Caco-2 (cell line): ENCODE results near the gene FANCC. TPM values are rescaled to one million over a fixed set of nuclear protein-coding genes. Genes with fewer than 3 reads are reported as not detected.

ENCODE experiments used
- BruUV-seq: library from RNA; stranded (reverse); fragments of 400-500 nt; replicated peaks from 2 replicates; lab custom pipeline; 2021; lab: Mats Ljungman, UMichigan
- CTCF ChIA-PET: fragments of 300-600 bp; sonication (Branson Sonifier 250); formaldehyde crosslinking; loops from one replicate; lab custom pipeline; 2022; ENCODE audit warnings: antibody characterized with exemption; lab: Charles Lee
- POLR2A ChIA-PET: fragments of 300-600 bp; sonication (Branson Sonifier 250); formaldehyde crosslinking; loops from one replicate; lab custom pipeline; 2022; ENCODE audit warnings: antibody characterized with exemption; lab: Charles Lee
- DNase-seq, 2 experiments: peaks; one replicate each; pipeline versions ENCODE4 v3.0.0 to v3.0.0-alpha.2; 2020 to 2022
- H3K27me3 ChIP-seq: replicated peaks from 2 replicates; pipeline ENCODE4 v1.6.0; 2011; ENCODE audit warnings: low read length; ENCODE audit not compliant: control insufficient read depth, insufficient read depth
- H3K36me3 ChIP-seq: 2 replicates; pipeline ENCODE4 v1.5.1; 2011; ENCODE audit warnings: low read length; ENCODE audit not compliant: control insufficient read depth, insufficient read depth
- H3K4me1 ChIP-seq: fragments of 250-450 bp; sonication (Bioruptor Pico); 2 replicates; pipeline ENCODE4 v1.5.1; 2020; ENCODE audit warnings: mild to moderate bottlenecking
- H3K4me3 ChIP-seq: 2 replicates; pipeline ENCODE4 v1.5.1; 2011; ENCODE audit warnings: low read depth, mild to moderate bottlenecking, control low read depth, low read length
- H3K9me3 ChIP-seq: fragments of 250-450 bp; sonication (Bioruptor Pico); 2 replicates; pipeline ENCODE4 v1.5.1; 2020; ENCODE audit warnings: mild to moderate bottlenecking, moderate library complexity
- H3K27ac Mint-ChIP-seq: one replicate; pipeline ENCODE4 v1.8.0; 2022; ENCODE audit warnings: mixed read lengths; ENCODE audit not compliant: unreplicated experiment
- H3K27me3 Mint-ChIP-seq: one replicate; pipeline ENCODE4 v1.8.0; 2022; ENCODE audit warnings: mixed read lengths; ENCODE audit not compliant: insufficient read depth, unreplicated experiment
- H3K36me3 Mint-ChIP-seq: one replicate; pipeline ENCODE4 v1.8.0; 2022; ENCODE audit warnings: mild to moderate bottlenecking, mixed read lengths; ENCODE audit not compliant: insufficient read depth, unreplicated experiment
- H3K4me1 Mint-ChIP-seq: one replicate; pipeline ENCODE4 v1.8.0; 2022; ENCODE audit warnings: low read depth, mixed read lengths; ENCODE audit not compliant: unreplicated experiment
- H3K4me3 Mint-ChIP-seq: one replicate; pipeline ENCODE4 v1.8.0; 2022; ENCODE audit warnings: mild to moderate bottlenecking, moderate library complexity, mixed read lengths; ENCODE audit not compliant: unreplicated experiment
- H3K9me3 Mint-ChIP-seq: one replicate; pipeline ENCODE4 v1.8.0; 2022; ENCODE audit warnings: mixed read lengths; ENCODE audit not compliant: unreplicated experiment
- CTCF ChIP-seq, 2 experiments: fragments of 200-600 bp in 1 of 2; IDR thresholded peaks; 1 replicate in 1 of 2; 2 replicates in 1 of 2; pipeline versions ENCODE4 v1.5.1 to v1.8.0; 2011 to 2022; ENCODE audit warnings: antibody characterized with exemption in 1 of 2, control low read depth in 1 of 2, inconsistent platforms in 1 of 2, low read depth in 1 of 2, low read length in 1 of 2, mild to moderate bottlenecking in 1 of 2, moderate library complexity in 1 of 2; ENCODE audit not compliant: insufficient read depth in 1 of 2, severe bottlenecking in 1 of 2, unreplicated experiment in 1 of 2
- intact Hi-C: fragments of 100-400 bp; cut with micrococcal nuclease; formaldehyde crosslinking; loops from one replicate; pipeline ENCODE4 v1.10.0; 2022; ENCODE audit not compliant: unreplicated experiment
- total RNA-seq: library from RNA; stranded (reverse); gene quantifications from 2 replicates; pipeline ENCODE4 v1.2.3, GENCODE V29; 2022

FANCC gene
- total RNA-seq, 1 experiment from 2014 or later = 29.2 TPM

- Mint-ChIP-seq H3K36me3 (peaks cover 84% of the 10 kb centered on the region), H3K4me3 (no peak overlapping the region), H3K4me1 (peaks cover 43% of the 10 kb centered on the region), H3K9me3 (no peaks in the 10 kb centered on the region), H3K27me3 (no peaks in the 10 kb centered on the region), H3K27ac (no peak overlapping the region)
- DNase-seq = no peak
- no peak for TF ChIP-seq CTCF (IDR thresholded peaks at IDR 0.05; ENCODE audit: insufficient read depth in 1 of 2, low read depth in 1 of 2, low read length in 1 of 2, severe bottlenecking in 1 of 2, unreplicated experiment in 1 of 2)
- H3K36me3 ChIP-seq = peaks cover 1% of the 10 kb centered on the region
- no peak overlapping the region for H3K4me3 ChIP-seq
- ChIA-PET CTCF (interaction anchor here (0.7 kb wide), 1 partner anchor 130 kb away, joined by 3 read pairs; no protein-coding TSS in a partner anchor), POLR2A (no interaction called here)
- H3K27me3 ChIP-seq = no peaks in the 10 kb centered on the region
- no TSS peak for BruUV-seq
- H3K4me1 ChIP-seq = peaks cover 39% of the 10 kb centered on the region
- intact Hi-C loops = loop anchor here (10.0 kb wide), 1 partner anchor 291 kb away; no protein-coding TSS in a partner anchor
- no peaks in the 10 kb centered on the region for H3K9me3 ChIP-seq
Observed at GRCh38 chr9:95075700-95076099, 241.8 kb downstream of the FANCC start.

- Histone ChIP-seq H3K4me1 (peaks cover 37% of the 10 kb centered on the region), H3K9me3 (no peaks in the 10 kb centered on the region), H3K27me3 (no peaks in the 10 kb centered on the region), H3K4me3 (no peak overlapping the region), H3K36me3 (peaks cover 1% of the 10 kb centered on the region)
- intact Hi-C loops = loop anchor here (1.0 to 10.0 kb wide), 2 partner anchors 10 to 290 kb away; no protein-coding TSS in a partner anchor
- POLR2A ChIA-PET = interaction anchor here (0.5 kb wide), 1 partner anchor 27 kb away, joined by 3 read pairs; no protein-coding TSS in a partner anchor
- no peaks in the 10 kb centered on the region for H3K27me3 Mint-ChIP-seq
- peaks cover 46% of the 10 kb centered on the region for H3K4me1 Mint-ChIP-seq
- H3K9me3 Mint-ChIP-seq = no peaks in the 10 kb centered on the region
- no peak overlapping the region for H3K4me3 Mint-ChIP-seq
- BruUV-seq = no TSS peak
- DNase-seq = no peak
- no peak for TF ChIP-seq CTCF (IDR thresholded peaks at IDR 0.05; ENCODE audit: insufficient read depth in 1 of 2, low read depth in 1 of 2, low read length in 1 of 2, severe bottlenecking in 1 of 2, unreplicated experiment in 1 of 2)
- H3K27ac Mint-ChIP-seq = peak overlapping the region; percentile 67
- CTCF ChIA-PET = no interaction called here
- H3K36me3 Mint-ChIP-seq = peaks cover 83% of the 10 kb centered on the region
Observed at GRCh38 chr9:95074632-95075031, 242.9 kb downstream of the FANCC start.

GRCh38 chr9:95073918-95074317, 243.6 kb downstream of the FANCC start:
- Mint-ChIP-seq H3K36me3 (peaks cover 83% of the 10 kb centered on the region), H3K27ac (peak overlapping the region; percentile 67), H3K4me1 (peaks cover 46% of the 10 kb centered on the region), H3K9me3 (no peaks in the 10 kb centered on the region), H3K4me3 (no peak overlapping the region), H3K27me3 (no peaks in the 10 kb centered on the region)
- POLR2A ChIA-PET = no interaction called here
- Histone ChIP-seq H3K4me1 (peaks cover 29% of the 10 kb centered on the region), H3K9me3 (no peaks in the 10 kb centered on the region), H3K27me3 (no peaks in the 10 kb centered on the region), H3K4me3 (no peak overlapping the region), H3K36me3 (peaks cover 1% of the 10 kb centered on the region)
- intact Hi-C loops = loop anchor here (1.0 to 10.0 kb wide), 2 partner anchors 10 to 289 kb away; no protein-coding TSS in a partner anchor
- CTCF ChIA-PET = no interaction called here
- no peak for DNase-seq
- BruUV-seq = no TSS peak
- no peak for TF ChIP-seq CTCF (IDR thresholded peaks at IDR 0.05; ENCODE audit: insufficient read depth in 1 of 2, low read depth in 1 of 2, low read length in 1 of 2, severe bottlenecking in 1 of 2, unreplicated experiment in 1 of 2)
